Activated naive CD4-positive, alpha-beta T cell treated with Interleukin-2 at 50 U/mL for 16 hours (primary cell): ENCODE measurements around the gene VCAM1.

Experiments
- DNase-seq: peaks from one replicate; pipeline ENCODE4 v3.0.0-alpha.2; 2020

The VCAM1 gene, protein sequence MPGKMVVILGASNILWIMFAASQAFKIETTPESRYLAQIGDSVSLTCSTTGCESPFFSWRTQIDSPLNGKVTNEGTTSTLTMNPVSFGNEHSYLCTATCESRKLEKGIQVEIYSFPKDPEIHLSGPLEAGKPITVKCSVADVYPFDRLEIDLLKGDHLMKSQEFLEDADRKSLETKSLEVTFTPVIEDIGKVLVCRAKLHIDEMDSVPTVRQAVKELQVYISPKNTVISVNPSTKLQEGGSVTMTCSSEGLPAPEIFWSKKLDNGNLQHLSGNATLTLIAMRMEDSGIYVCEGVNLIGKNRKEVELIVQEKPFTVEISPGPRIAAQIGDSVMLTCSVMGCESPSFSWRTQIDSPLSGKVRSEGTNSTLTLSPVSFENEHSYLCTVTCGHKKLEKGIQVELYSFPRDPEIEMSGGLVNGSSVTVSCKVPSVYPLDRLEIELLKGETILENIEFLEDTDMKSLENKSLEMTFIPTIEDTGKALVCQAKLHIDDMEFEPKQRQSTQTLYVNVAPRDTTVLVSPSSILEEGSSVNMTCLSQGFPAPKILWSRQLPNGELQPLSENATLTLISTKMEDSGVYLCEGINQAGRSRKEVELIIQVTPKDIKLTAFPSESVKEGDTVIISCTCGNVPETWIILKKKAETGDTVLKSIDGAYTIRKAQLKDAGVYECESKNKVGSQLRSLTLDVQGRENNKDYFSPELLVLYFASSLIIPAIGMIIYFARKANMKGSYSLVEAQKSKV

DNA sequence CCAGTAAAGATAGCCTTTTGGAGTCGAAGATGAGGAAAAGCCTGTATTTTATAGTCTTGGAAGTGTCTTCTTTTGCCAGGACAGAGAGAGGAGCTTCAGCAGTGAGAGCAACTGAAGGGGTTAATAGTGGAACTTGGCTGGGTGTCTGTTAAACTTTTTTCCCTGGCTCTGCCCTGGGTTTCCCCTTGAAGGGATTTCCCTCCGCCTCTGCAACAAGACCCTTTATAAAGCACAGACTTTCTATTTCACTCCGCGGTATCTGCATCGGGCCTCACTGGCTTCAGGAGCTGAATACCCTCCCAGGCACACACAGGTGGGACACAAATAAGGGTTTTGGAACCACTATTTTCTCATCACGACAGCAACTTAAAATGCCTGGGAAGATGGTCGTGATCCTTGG is at the start of gene VCAM1:
TSS of gene VCAM1 (plus strand) at position 253 of the 400 bp plus-strand sequence. CDS start at position 372, 119 bp downstream.
- no peak for DNase-seq

- DNase-seq, result no peak
These were observed 49.5 kb upstream of the VCAM1 start for GRCh38 chr1:100670083-100670482.

GRCh38 chr1:100671601-100672000 is 47.9 kb upstream of the VCAM1 start:
- DNase-seq, result no peak

GRCh38 chr1:100683448-100684349 is 35.8 kb upstream of the VCAM1 start:
- no peak for DNase-seq

GRCh38 chr1:100699744-100700143 is 19.8 kb upstream of the VCAM1 start:
- DNase-seq, result no peak

GRCh38 chr1:100700586-100700985 is 19.0 kb upstream of the VCAM1 start:
- no peak for DNase-seq

DNA sequence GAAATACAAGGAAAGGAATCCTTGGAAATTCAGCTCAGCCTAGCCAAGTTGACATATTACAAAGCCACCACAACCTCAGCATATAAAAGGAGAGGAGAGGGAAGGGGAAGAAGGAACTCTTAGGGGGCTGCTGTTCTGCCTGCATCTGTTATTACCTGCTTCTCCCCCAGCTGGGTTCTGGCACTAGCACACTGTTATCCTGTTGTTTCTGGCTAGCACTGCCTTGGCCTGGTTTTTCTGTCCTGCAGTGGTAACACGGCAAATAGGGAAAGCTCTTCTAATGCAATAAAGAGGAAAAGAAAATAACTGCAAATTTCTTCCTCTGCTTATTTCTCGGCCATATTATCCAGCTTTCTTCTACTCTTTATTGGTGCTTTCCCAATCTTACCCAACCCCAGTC is 16.5 kb upstream of the VCAM1 start:
- no peak for DNase-seq

- no peak for DNase-seq
These were observed 15.8 kb upstream of the VCAM1 start for GRCh38 chr1:100703716-100704115.

DNA sequence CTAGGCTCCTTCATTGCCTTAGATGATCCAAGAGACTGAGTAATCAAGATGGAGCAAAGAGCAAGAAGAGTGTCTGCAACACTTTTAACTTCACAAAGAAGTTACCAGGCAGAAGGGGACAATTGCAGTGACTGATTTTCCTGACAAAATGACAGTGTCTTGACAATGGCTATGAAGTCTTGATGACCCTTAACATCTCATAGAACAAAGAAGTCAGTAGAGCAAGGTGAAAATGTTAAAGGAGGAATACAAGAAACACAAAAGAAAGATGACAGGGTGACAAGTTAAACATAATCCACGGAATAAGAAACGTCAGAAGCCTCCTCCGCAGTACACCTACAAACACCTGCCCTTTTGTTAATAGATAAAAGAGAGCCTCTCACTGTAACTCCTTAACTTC is 15.1 kb upstream of the VCAM1 start:
- no peak for DNase-seq

DNA sequence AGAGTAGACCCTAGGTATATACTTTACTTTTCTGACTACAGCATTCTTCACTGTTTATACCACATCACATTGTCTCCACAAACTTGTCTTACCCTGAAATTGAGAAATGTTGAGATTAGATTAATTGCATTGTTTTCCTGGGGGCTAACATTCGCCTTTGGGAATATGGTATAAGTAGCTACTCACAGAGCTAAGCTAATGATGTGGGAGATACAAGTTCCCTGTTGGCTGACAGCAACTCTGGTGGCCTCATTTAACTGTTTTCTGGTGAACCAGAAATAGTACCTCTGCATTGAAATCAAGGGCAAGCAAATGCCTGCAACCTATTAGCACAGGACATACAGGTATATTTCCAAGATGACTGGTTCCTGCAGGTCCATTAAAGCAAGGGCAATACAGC is 13.2 kb upstream of the VCAM1 start:
- DNase-seq, result no peak

DNA sequence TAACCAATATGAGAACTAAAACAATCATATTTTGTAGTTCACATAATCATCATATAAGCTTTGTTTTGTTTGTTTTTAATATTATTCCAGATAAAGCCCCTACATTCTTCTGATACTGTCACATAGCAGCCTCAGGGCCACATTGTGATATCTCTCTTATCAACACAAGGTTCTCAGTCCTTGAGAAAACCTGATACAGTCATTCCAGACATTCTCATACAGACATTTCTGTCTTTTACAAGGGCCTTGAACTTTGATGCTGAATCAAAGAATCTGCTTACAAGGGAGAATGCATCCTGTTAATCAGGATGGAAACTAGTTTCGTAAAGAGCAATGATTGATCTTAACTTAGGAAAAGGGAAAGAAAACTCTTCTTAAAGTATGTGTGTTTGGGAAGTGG is 12.7 kb upstream of the VCAM1 start:
- DNase-seq, result no peak

DNA sequence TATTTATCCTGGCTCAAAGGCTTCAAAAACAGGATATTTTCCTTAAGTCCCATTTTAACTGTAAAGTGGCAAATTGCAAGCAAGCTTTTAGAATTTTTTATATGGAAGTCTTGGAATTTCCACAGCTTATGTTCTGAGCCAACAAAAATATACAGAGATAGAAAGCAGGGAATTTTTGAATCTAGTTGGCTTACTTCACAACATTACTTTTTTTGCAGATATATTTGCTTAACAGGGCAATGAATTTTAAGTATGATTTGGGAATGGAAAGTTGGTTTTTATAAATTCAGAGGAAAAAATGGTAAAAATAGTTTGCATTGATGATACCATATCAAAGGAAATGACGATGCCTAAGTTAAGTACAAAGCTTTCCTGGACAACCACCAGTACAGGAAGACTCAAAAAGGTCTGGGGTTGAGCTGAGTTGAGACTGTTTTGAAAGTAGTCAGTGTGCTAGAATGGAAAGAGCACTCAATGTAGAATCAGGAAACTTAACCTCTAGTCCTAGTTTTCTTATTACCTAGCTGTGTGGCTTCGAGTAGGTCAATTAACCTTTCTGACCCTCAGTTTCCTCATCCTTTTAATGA is 11.0 kb upstream of the VCAM1 start:
- no peak for DNase-seq

DNA sequence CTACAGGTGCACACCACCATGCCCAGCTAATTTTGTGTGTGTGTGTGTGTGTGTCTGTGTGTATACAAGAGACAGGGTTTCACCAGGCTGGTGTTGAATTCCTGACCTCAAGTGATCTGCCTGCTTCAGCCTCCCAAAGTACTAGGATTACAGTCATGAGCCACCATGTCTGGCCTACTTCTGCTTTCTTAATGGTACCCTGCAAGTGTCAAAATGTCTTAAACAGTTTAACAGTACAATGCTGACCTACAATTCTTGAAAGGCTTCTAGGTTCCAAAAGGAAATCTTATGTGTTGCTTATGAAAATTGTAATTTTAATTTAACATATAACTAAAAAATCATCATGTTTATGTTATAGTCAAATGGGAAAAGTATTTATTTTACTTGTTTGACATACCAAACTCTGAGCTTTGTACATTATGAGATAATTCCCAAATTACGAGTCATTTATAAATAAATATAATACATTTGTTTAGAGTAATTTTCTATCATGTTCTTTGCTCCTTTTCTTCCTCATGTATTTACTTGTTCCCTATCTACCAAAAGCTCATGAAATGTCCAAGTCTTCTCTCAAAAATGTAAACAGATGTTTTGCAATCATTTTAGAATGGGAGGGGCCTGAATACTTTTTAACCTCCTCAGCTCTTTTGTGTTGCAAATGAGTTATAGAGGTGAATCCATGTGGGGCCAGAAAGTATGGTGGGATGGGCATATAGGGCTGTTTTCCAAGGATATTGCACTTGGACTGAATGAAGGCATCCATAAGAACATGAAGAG is 8.4 kb upstream of the VCAM1 start:
- DNase-seq, result no peak

GRCh38 chr1:100713027-100713426 is 6.5 kb upstream of the VCAM1 start:
- peak; percentile 6 for DNase-seq

- DNase-seq, result no peak
These were observed 5.9 kb upstream of the VCAM1 start for GRCh38 chr1:100713626-100714025.

DNA sequence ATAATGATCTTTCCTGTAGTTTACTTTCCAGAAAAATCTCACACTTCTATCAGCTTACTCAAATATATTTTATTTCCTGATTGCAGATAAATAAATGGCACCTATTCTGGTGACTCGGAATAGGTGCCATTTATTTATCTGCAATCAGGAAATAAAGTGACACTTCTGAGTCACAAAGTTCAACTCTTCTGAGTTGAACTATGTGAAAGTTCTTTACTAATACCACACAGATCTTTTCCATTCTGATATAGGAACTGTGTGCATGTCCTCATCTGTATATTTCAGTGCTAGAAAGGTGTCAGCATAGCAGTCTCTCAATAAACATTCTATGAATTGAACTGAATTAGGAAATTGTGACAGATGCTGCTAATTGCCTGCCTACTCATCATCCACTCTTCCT is 4.9 kb upstream of the VCAM1 start:
- no peak for DNase-seq

DNA sequence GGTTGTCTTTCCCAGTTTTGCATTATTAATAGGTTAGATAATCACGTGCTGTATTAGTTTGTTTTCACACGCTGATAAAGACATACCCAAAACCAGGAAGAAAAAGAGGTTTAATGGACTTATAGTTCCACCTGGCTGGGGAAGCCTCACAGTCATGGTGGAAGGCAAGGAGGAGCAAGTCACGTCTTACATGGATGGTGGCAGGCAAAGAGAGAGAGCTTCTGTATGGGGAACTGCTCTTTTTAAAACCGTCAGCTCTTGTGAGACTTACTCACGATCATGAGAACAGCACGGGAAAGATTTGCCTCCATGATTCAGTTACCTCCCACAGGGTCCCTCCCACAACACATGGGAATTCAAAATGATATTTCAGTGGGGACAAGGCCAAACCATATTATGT is 2.3 kb upstream of the VCAM1 start:
- DNase-seq, result no peak

DNA sequence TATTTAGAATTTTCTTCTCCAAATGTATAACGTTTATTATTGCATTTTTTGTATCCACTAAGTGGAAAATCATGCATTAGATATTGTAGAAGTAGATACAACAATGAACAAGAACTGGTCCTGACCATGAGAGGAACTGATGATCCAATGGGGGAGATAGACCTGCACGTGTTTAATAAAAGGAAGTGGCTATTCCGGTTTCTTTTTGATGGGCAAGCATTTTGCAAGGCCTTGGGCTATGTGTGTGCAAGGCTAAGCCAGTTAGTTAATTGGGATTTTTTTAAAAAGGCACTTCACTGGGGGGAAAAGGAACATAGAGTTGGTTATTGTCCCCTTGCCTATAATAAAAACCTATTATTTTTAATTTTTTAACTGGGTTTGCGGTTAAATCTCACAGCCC is 961 bp upstream of the VCAM1 start:
- no peak for DNase-seq

DNA sequence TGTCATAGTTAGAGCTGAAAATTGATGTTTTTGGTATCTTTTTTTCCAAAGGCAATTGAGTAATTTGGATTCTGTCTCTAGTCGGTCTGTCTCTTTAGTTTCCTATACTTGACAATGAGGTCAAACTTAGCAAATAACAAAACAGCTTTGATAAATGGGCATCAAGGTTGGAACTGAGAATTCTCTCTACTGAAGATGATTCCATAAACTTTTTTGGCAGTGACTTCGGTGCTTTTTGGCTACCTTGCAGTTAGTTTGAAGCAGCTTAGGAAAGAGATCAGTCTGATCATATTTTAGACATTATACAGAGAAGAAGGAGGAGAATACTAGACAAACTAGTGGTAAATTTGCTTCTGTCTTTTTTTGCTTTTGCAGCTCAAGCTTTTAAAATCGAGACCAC is 559 bp downstream of the VCAM1 start:
- DNase-seq, result no peak

DNA sequence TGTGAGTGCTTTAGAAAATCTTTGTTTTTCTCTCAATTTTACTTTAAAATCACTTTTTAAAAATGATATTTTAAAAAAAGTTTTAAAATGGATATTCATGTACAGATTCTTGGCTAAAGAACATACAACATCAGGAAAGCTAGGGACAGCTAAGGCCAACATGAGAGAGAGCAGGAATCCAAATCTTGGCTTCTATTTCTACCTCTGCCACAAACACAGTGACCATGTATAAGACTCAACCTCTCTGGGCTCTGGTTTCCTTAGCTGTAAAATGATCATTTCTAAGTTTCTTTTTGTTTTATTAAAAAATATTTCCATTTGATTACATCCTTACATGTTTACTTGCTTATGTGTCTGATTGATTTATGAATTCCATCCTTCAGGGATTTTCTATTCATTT is 1.2 kb downstream of the VCAM1 start:
- DNase-seq, result no peak

GRCh38 chr1:100721526-100722207 is 2.1 kb downstream of the VCAM1 start:
- DNase-seq, result no peak

- no peak for DNase-seq
These were observed 2.7 kb downstream of the VCAM1 start for GRCh38 chr1:100722221-100722620.
